ENCODE data around the gene TRIM26. TPM values are rescaled to one million over a fixed set of nuclear protein-coding genes. Genes with fewer than 3 reads are reported as not detected.
"Not testable (repeated sequence)": the region's sequence is repeated elsewhere in the genome, so short reads cannot be mapped to it uniquely, and the experiment has no call there.

The TRIM26 gene
- total and polyA plus RNA-seq, 2 experiments from 2014 or later, result 18.0 to 24.4 TPM

GRCh38 chr6:30143780-30144179 lies 69.4 kb downstream of the TRIM26 start:
- no peak for DNase-seq (ENCODE audit: low read depth in 1 of 2, low spot score in 1 of 2)
- H3K4me1 ChIP-seq (ENCODE audit: low read depth), result no peaks in the 10 kb centered on the region
- no peaks in the 10 kb centered on the region for H3K9me3 ChIP-seq (ENCODE audit: low read depth)
- TF ChIP-seq CTCF (IDR thresholded peaks at IDR 0.05; ENCODE audit: low read depth, low read length), result no peak
- no peak overlapping the region for H3K4me3 ChIP-seq
- peaks cover 22% of the 10 kb centered on the region for H3K27me3 ChIP-seq
- no peaks in the 10 kb centered on the region for H3K36me3 ChIP-seq
- H3K27ac ChIP-seq, result no peak overlapping the region

GRCh38 chr6:30142665-30143064 lies 70.5 kb downstream of the TRIM26 start:
- Histone ChIP-seq H3K27ac (no peak overlapping the region), H3K4me1 (ENCODE audit: low read depth) (no peaks in the 10 kb centered on the region), H3K9me3 (ENCODE audit: low read depth) (no peaks in the 10 kb centered on the region), H3K4me3 (no peak overlapping the region), H3K27me3 (peaks cover 32% of the 10 kb centered on the region), H3K36me3 (no peaks in the 10 kb centered on the region)
- DNase-seq (ENCODE audit: low read depth in 1 of 2, low spot score in 1 of 2), result no peak
- no peak for TF ChIP-seq CTCF (IDR thresholded peaks at IDR 0.05; ENCODE audit: low read depth, low read length)

GRCh38 chr6:30140240-30140639 lies 73.0 kb downstream of the TRIM26 start:
- not testable (repeated sequence) for H3K4me1 ChIP-seq (ENCODE audit: low read depth); DNase-seq (ENCODE audit: low read depth in 1 of 2, low spot score in 1 of 2); H3K36me3 ChIP-seq; H3K9me3 ChIP-seq (ENCODE audit: low read depth); H3K4me3 ChIP-seq; H3K27ac ChIP-seq
- H3K27me3 ChIP-seq, result peaks cover 56% of the 10 kb centered on the region

- Histone ChIP-seq H3K4me1 (ENCODE audit: low read depth) (no peaks in the 10 kb centered on the region), H3K27ac (no peak overlapping the region), H3K4me3 (no peak overlapping the region), H3K9me3 (ENCODE audit: low read depth) (no peaks in the 10 kb centered on the region), H3K27me3 (peaks cover 75% of the 10 kb centered on the region), H3K36me3 (no peaks in the 10 kb centered on the region)
- DNase-seq (ENCODE audit: low read depth in 1 of 2, low spot score in 1 of 2), result no peak
- no peak for TF ChIP-seq CTCF (IDR thresholded peaks at IDR 0.05; ENCODE audit: low read depth, low read length)
These were observed 76.5 kb downstream of the TRIM26 start for GRCh38 chr6:30136570-30137286.

- peaks cover 79% of the 10 kb centered on the region for H3K27me3 ChIP-seq
- no peak within 1 kb of the TSS for H3K4me3 ChIP-seq
- no peak within 1 kb of the TSS for H3K27ac ChIP-seq
- no peaks in the 10 kb centered on the region for H3K4me1 ChIP-seq (ENCODE audit: low read depth)
- TF ChIP-seq CTCF (IDR thresholded peaks at IDR 0.05; ENCODE audit: low read depth, low read length), result no peak
- H3K9me3 ChIP-seq (ENCODE audit: low read depth), result no peaks in the 10 kb centered on the region
- no peak for DNase-seq (ENCODE audit: low read depth in 1 of 2, low spot score in 1 of 2)
- H3K36me3 ChIP-seq, result no peaks in the 10 kb centered on the region
These were observed 77.4 kb downstream of the TRIM26 start, which contains the start of gene TRIM40 for GRCh38 chr6:30135757-30136156. Gene TRIM40 (plus strand): TSS chr6:30136140. CDS start chr6:30137037, 897 bp downstream.

GRCh38 chr6:30135147-30135546 lies 78.1 kb downstream of the TRIM26 start:
- Histone ChIP-seq H3K4me1 (ENCODE audit: low read depth) (no peaks in the 10 kb centered on the region), H3K27me3 (peaks cover 84% of the 10 kb centered on the region)

More at GRCh38 chr6:30135147-30135546, 78.1 kb downstream of the TRIM26 start:
- Histone ChIP-seq H3K36me3 (no peaks in the 10 kb centered on the region), H3K4me3 (no peak overlapping the region), H3K27ac (no peak overlapping the region), H3K9me3 (ENCODE audit: low read depth) (no peaks in the 10 kb centered on the region)
- no peak for TF ChIP-seq CTCF (IDR thresholded peaks at IDR 0.05; ENCODE audit: low read depth, low read length)
- no peak for DNase-seq (ENCODE audit: low read depth in 1 of 2, low spot score in 1 of 2)

All from cardiac muscle cell (in vitro differentiated cells and primary cell).